Common myeloid progenitor, CD34-positive (primary cell): ENCODE results near the gene CPVL.

Experiments
- CTCF ChIA-PET: fragments of 350-600 bp; sonication (Branson Sonifier 250); formaldehyde crosslinking; loops from one replicate; lab custom pipeline; 2021; ENCODE audit warnings: antibody characterized with exemption; lab: Charles Lee
- POLR2A ChIA-PET: fragments of 350-600 bp; sonication (Branson Sonifier 250); formaldehyde crosslinking; loops from one replicate; lab custom pipeline; 2021; ENCODE audit warnings: antibody characterized with exemption; lab: Charles Lee
- DNase-seq, 3 donors: peaks; one replicate each; pipeline versions ENCODE4 v3.0.0 to v3.0.0-alpha.2; 2013
- H3K27ac ChIP-seq, 2 experiments: 1 replicate in 1 of 2; 2 replicates in 1 of 2; pipeline ENCODE4 v1.7.0; 2013; ENCODE audit warnings: inconsistent platforms in 2 of 2, low read length in 2 of 2, mild to moderate bottlenecking in 2 of 2, low read depth in 1 of 2, moderate library complexity in 1 of 2; ENCODE audit not compliant: severe bottlenecking in 2 of 2, insufficient read depth in 1 of 2, poor library complexity in 1 of 2
- H3K27me3 ChIP-seq, 5 experiments: replicated peaks in 2 of 5; 1 replicate in 3 of 5; 2 replicates in 2 of 5; pipeline versions ENCODE4 v1.6.1 to v1.7.0; 2013; ENCODE audit warnings: low read length in 4 of 5, mild to moderate bottlenecking in 2 of 5, moderate library complexity in 2 of 5, inconsistent platforms in 1 of 5; ENCODE audit not compliant: insufficient read depth in 5 of 5, control insufficient read depth in 4 of 5
- H3K36me3 ChIP-seq, 4 experiments: 1 replicate in 2 of 4; 2 replicates in 2 of 4; pipeline versions ENCODE4 v1.6.1 to v1.7.0; 2013; ENCODE audit warnings: low read length in 3 of 4, control low read depth in 1 of 4, mild to moderate bottlenecking in 1 of 4; ENCODE audit not compliant: control insufficient read depth in 4 of 4, insufficient read depth in 4 of 4
- H3K4me1 ChIP-seq, 4 experiments: 1 replicate in 3 of 4; 2 replicates in 1 of 4; pipeline versions ENCODE4 v1.6.1 to v1.7.1; 2013; ENCODE audit warnings: low read length in 3 of 4, mild to moderate bottlenecking in 3 of 4, control low read depth in 1 of 4, inconsistent platforms in 1 of 4, moderate library complexity in 1 of 4; ENCODE audit not compliant: control insufficient read depth in 4 of 4, insufficient read depth in 4 of 4; ENCODE audit errors: control extremely low read depth in 1 of 4
- H3K4me3 ChIP-seq, 7 experiments: 1 replicate in 4 of 7; 2 replicates in 3 of 7; pipeline versions ENCODE4 v1.5.1 to v1.7.0; 2013; ENCODE audit warnings: mild to moderate bottlenecking in 7 of 7, low read length in 6 of 7, moderate library complexity in 6 of 7, inconsistent platforms in 2 of 7, low read depth in 2 of 7, control low read depth in 1 of 7; ENCODE audit not compliant: insufficient read depth in 4 of 7, control insufficient read depth in 1 of 7; ENCODE audit errors: extremely low read depth in 1 of 7
- H3K9me3 ChIP-seq, 5 experiments: 1 replicate in 4 of 5; 2 replicates in 1 of 5; pipeline versions ENCODE4 v1.6.1 to v1.7.1; 2013; ENCODE audit warnings: low read length in 4 of 5, mild to moderate bottlenecking in 2 of 5, inconsistent platforms in 1 of 5, low read depth in 1 of 5, moderate library complexity in 1 of 5; ENCODE audit not compliant: control insufficient read depth in 4 of 5, insufficient read depth in 2 of 5; ENCODE audit errors: control extremely low read depth in 1 of 5
- WGBS: methylation state at CpG from one replicate; pipeline ENCODE4 v1.1.5; 2013; ENCODE audit not compliant: insufficient coverage; 5-methylcytosine and 5-hydroxymethylcytosine counted together

The CPVL gene

GRCh38 chr7:28988091-28988490 is 158.2 kb downstream of the CPVL start:
- Histone ChIP-seq H3K27me3 (no peaks in the 10 kb centered on the region), H3K4me3 (no peak overlapping the region), H3K9me3 (no peaks in the 10 kb centered on the region), H3K27ac (no peak overlapping the region), H3K36me3 (no peaks in the 10 kb centered on the region), H3K4me1 (peaks cover 3 to 26% (median 17%) of the 10 kb centered on the region in 4 experiments)
- CTCF ChIA-PET = no interaction called here
- POLR2A ChIA-PET = no interaction called here
- WGBS = 98% methylated on average over 5 of the region's 5 CpGs
- no peak for DNase-seq

- CTCF ChIA-PET = no interaction called here
- Histone ChIP-seq H3K27me3 (no peaks in the 10 kb centered on the region), H3K4me3 (no peak overlapping the region), H3K27ac (no peak overlapping the region), H3K9me3 (no peaks in the 10 kb centered on the region), H3K4me1 (peaks cover 3 to 26% (median 17%) of the 10 kb centered on the region in 4 experiments), H3K36me3 (no peaks in the 10 kb centered on the region)
- WGBS = 14% methylated on average over 2 of the region's 2 CpGs
- peak in 2 of 3 donors; percentile 37 to 43 for DNase-seq
- POLR2A ChIA-PET = interaction anchor here (0.6 kb wide), 1 partner anchor 223 kb away, joined by 3 read pairs; no protein-coding TSS in a partner anchor
Measured at GRCh38 chr7:28986765-28987110, 159.6 kb downstream of the CPVL start.

DNA sequence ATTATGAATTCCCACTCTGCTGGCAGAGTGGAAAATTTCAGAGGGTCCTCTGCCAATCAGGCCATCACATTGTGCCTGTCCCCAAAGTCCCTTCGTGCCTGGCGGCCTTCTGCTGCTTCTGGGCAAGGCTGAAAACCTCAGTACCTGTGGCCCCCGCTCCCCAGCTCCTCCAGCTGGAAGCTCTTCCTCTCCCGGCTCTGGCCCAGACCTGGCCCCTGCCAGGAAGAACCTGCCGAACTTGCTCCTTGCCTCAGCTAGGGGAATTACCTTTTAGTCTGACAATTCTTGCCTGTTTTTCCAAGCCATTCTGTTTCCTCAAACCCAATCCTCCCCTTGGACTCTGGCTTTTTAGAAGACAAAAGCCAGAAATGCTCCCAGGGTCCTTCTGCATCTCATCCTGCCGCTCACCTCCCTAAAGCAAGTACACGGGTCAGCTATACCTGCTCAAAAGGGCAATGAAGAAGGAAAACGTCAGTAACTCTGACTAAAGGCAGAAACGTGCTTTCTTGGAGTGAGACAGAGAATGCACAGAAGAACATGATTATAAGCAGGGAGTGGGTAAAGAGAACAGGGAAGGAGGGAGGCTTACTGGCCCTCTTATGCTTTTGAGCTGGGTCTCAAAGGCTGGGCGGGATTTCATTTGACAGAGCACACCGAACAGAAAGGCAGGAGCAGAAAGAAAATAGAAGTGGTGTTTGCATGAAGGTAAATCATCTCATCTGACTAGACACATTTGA is 160.1 kb downstream of the CPVL start:
- Histone ChIP-seq H3K9me3 (no peaks in the 10 kb centered on the region), H3K4me3 (no peak overlapping the region), H3K4me1 (peaks cover 3 to 26% (median 17%) of the 10 kb centered on the region in 4 experiments), H3K27ac (no peak overlapping the region), H3K36me3 (no peaks in the 10 kb centered on the region), H3K27me3 (no peaks in the 10 kb centered on the region)
- DNase-seq = no peak
- POLR2A ChIA-PET = no interaction called here
- CTCF ChIA-PET = no interaction called here
- 95% methylated on average over 10 of the region's 11 CpGs for WGBS

GRCh38 chr7:28984631-28985030 is 161.7 kb downstream of the CPVL start:
- ChIA-PET POLR2A (interaction anchor here (0.7 kb wide), 1 partner anchor 361 kb away, joined by 3 read pairs; no protein-coding TSS in a partner anchor), CTCF (interaction anchor here (1.0 kb wide), 1 partner anchor 108 kb away, joined by 3 read pairs; no protein-coding TSS in a partner anchor)
- no peaks in the 10 kb centered on the region for H3K9me3 ChIP-seq
- WGBS = 56% methylated on average over 3 of the region's 4 CpGs
- DNase-seq = peak; percentile 43 to 84 (median 78)
- no peaks in the 10 kb centered on the region for H3K36me3 ChIP-seq
- no peak overlapping the region for H3K27ac ChIP-seq
- peaks cover 3 to 26% (median 17%) of the 10 kb centered on the region in 4 experiments for H3K4me1 ChIP-seq
- no peak overlapping the region for H3K4me3 ChIP-seq
- no peaks in the 10 kb centered on the region for H3K27me3 ChIP-seq

DNA sequence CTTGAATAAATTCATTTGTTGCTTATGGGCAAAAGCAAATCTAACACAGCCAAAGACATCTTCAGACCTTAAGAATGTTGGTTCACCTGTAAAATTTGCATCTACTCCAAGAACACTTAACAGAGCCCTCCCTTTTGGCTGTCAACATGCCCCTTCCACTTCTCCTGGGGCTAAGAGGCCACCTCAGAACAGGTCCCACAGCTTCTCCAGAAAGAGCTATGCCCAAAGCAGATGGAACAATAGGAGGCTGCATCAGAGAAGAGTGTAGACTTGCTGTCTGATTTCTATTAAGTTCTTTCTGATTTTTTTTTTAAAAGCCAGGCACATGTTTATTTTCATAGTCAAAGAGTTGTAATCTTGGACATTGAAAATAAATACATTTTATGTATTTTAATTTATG is 162.1 kb downstream of the CPVL start:
- CTCF ChIA-PET = interaction anchor here (0.9 to 1.2 kb wide), 3 partner anchors 24 to 857 kb away, joined by 3 read pairs; no protein-coding TSS in a partner anchor

DNA sequence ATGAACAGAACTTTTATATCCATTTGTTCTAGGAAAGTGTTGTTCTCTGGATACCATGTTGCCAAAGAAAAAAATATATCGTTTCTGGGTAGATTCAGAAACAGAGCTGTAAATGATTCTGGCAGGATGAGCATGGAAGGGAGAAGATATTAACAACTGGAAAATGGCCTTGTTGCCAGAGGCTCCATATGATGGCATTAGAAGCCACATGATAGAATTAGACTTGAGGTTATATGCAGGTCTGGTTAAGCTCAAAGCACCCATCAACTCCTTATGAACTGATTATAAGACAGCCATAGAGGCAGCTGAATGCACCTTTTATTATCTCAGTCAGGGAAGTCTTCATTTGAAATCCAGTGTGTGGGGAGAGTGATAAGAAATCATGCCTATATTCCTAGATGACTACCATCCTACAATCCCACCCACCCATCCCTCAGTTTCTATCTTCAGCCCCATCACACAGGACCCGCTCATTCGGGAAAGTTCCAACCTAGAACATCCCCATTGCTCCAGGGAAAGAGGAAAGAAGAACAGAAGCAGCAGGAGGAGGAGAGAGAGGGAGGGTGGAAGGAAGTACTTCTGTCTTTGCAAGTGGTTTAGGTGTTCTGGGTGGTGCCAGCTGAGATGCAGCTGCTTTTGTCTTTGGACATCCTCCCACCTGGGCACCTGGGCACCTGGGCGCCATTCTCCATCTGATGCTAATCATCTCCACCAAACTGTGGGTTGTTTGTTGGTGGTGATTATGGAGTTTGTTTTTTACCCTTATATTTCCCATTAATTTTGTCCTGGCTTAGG is 162.7 kb downstream of the CPVL start:
- CTCF ChIA-PET = interaction anchor here (0.9 to 1.6 kb wide), 6 partner anchors 21 to 858 kb away, joined by 3 to 6 read pairs (median 3); no protein-coding TSS in a partner anchor
- POLR2A ChIA-PET = interaction anchor here (0.7 kb wide), 1 partner anchor 25 kb away, joined by 3 read pairs; the partner anchor contains the start of gene TRIL
- peaks cover 3 to 26% (median 17%) of the 10 kb centered on the region in 4 experiments for H3K4me1 ChIP-seq

More for the DNA sequence above, 162.1 kb downstream of the CPVL start:
- no peak overlapping the region for H3K4me3 ChIP-seq
- no peaks in the 10 kb centered on the region for H3K9me3 ChIP-seq
- H3K4me1 ChIP-seq = peaks cover 3 to 26% (median 17%) of the 10 kb centered on the region in 4 experiments
- no peaks in the 10 kb centered on the region for H3K27me3 ChIP-seq
- no peak for DNase-seq
- H3K36me3 ChIP-seq = no peaks in the 10 kb centered on the region
- POLR2A ChIA-PET = interaction anchor here (0.7 kb wide), 1 partner anchor 362 kb away, joined by 3 read pairs; no protein-coding TSS in a partner anchor
- H3K27ac ChIP-seq = no peak overlapping the region

More for the DNA sequence above, 162.7 kb downstream of the CPVL start:
- Histone ChIP-seq H3K4me3 (no peak overlapping the region), H3K27ac (no peak overlapping the region), H3K36me3 (no peaks in the 10 kb centered on the region), H3K27me3 (no peaks in the 10 kb centered on the region), H3K9me3 (no peaks in the 10 kb centered on the region)
- no peak for DNase-seq
- 100% methylated on average over 3 of the region's 4 CpGs for WGBS
